SK-N-SH (cell line): ENCODE data around the gene EML2.

Source experiments
- EP300 ChIP-seq, 2 experiments: IDR thresholded peaks; 2 replicates each; pipeline versions ENCODE4 v1.4.0 to v1.6.1; 2012; ENCODE audit warnings: borderline replicate concordance in 1 of 2, low read depth in 1 of 2, low read length in 1 of 2
- EZH2phosphoT487 ChIP-seq: fragments of 200-600 bp; sonication (generic); IDR thresholded peaks from 2 replicates; pipeline ENCODE4 v1.6.1; 2017; ENCODE audit warnings: low read depth, mixed run types, mild to moderate bottlenecking, antibody characterized with exemption, moderate library complexity, borderline replicate concordance
- FOSL2 ChIP-seq: IDR thresholded peaks from 2 replicates; pipeline ENCODE4 v1.4.0; 2012; ENCODE audit warnings: low read depth, mild to moderate bottlenecking, moderate library complexity, borderline replicate concordance
- MXI1 ChIP-seq: IDR thresholded peaks from 2 replicates; pipeline ENCODE4 v1.6.1; 2012; ENCODE audit warnings: mild to moderate bottlenecking, low read depth, low read length, improper control_type of control experiment
- POLR2AphosphoS5 ChIP-seq: IDR thresholded peaks from 2 replicates; pipeline ENCODE4 v1.6.1; 2012; ENCODE audit warnings: low read depth, low read length
- RAD21 ChIP-seq: IDR thresholded peaks from 2 replicates; pipeline ENCODE4 v1.6.1; 2012; ENCODE audit warnings: mild to moderate bottlenecking, low read length
- RFX5 ChIP-seq: IDR thresholded peaks from 2 replicates; pipeline ENCODE4 v1.6.1; 2012; ENCODE audit warnings: mild to moderate bottlenecking, improper control_type of control experiment, low read length
- SIN3A ChIP-seq: IDR thresholded peaks from 2 replicates; pipeline ENCODE4 v1.6.1; 2012; ENCODE audit warnings: low read depth, mild to moderate bottlenecking, low read length, moderate library complexity, borderline replicate concordance
- SMC3 ChIP-seq: IDR thresholded peaks from 2 replicates; pipeline ENCODE4 v1.6.1; 2012; ENCODE audit warnings: low read depth, low read length, improper control_type of control experiment
- TF ChIP-seq, protein P1 (sequence below): fragments of 200-600 bp; sonication (generic); IDR thresholded peaks from 2 replicates; pipeline ENCODE4 v1.6.1; 2017; ENCODE audit warnings: antibody characterized with exemption, mild to moderate bottlenecking, moderate library complexity
- TF ChIP-seq, protein P2 (sequence below): IDR thresholded peaks from 2 replicates; pipeline ENCODE4; 2012
- TF ChIP-seq, protein P3 (sequence below): IDR thresholded peaks from 2 replicates; pipeline ENCODE4 v1.4.0; 2012; ENCODE audit warnings: low read depth
- TF ChIP-seq, protein P4 (sequence below): IDR thresholded peaks from 2 replicates; pipeline ENCODE4 v1.4.0; 2012; ENCODE audit warnings: low read depth, borderline replicate concordance
- TF ChIP-seq, protein P5 (sequence below): IDR thresholded peaks from 2 replicates; pipeline ENCODE4 v1.6.1; 2012; ENCODE audit warnings: mild to moderate bottlenecking, low read depth, low read length, moderate library complexity

DNA sequence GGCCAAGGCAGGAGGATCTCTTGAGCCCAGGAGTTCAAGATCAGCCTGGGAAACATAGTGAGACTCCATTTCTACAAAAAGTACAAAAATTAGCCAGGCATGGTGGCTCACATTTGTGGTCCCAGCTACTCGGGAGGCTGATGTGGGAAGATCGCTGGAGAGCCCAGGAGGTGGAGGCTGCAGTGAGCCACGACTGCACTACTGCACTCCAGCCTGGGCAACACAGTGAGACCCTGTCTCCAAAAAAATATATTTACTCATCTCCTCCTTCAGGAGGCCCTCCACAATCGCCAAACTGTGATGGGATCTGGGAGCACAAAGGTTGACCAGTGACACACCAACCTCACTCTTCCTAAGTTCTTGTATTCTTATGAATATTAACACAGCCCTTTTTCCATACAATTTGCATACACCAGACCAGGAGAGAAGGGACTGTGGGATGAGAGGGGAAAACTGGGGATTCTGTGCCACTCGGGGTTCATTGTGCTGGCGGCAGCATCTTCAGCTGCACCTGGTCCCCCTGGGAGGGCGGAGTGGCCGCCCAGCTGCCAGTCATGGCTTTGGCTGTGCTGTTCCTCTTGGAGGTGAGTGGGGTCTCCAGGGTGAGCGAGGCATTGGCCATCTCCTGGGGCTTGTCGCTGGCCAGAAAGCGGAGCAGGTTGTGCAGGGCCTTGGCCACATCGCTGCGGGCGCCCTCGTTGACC, 48.7 kb downstream of the EML2 start:
- TF ChIP-seq, protein P1, sequence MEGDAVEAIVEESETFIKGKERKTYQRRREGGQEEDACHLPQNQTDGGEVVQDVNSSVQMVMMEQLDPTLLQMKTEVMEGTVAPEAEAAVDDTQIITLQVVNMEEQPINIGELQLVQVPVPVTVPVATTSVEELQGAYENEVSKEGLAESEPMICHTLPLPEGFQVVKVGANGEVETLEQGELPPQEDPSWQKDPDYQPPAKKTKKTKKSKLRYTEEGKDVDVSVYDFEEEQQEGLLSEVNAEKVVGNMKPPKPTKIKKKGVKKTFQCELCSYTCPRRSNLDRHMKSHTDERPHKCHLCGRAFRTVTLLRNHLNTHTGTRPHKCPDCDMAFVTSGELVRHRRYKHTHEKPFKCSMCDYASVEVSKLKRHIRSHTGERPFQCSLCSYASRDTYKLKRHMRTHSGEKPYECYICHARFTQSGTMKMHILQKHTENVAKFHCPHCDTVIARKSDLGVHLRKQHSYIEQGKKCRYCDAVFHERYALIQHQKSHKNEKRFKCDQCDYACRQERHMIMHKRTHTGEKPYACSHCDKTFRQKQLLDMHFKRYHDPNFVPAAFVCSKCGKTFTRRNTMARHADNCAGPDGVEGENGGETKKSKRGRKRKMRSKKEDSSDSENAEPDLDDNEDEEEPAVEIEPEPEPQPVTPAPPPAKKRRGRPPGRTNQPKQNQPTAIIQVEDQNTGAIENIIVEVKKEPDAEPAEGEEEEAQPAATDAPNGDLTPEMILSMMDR: no peak
- TF ChIP-seq RFX5 (no peak), SMC3 (no peak), POLR2AphosphoS5 (no peak), MXI1 (no peak), RAD21 (no peak), EZH2phosphoT487 (no peak), FOSL2 (no peak), SIN3A (no peak), EP300 (IDR thresholded peaks at IDR 0.05; ENCODE audit: borderline replicate concordance in 1 of 2, low read depth in 1 of 2, low read length in 1 of 2) (no peak)
- TF ChIP-seq, protein P2, sequence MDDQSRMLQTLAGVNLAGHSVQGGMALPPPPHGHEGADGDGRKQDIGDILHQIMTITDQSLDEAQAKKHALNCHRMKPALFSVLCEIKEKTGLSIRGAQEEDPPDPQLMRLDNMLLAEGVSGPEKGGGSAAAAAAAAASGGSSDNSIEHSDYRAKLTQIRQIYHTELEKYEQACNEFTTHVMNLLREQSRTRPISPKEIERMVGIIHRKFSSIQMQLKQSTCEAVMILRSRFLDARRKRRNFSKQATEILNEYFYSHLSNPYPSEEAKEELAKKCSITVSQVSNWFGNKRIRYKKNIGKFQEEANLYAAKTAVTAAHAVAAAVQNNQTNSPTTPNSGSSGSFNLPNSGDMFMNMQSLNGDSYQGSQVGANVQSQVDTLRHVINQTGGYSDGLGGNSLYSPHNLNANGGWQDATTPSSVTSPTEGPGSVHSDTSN: no peak
- TF ChIP-seq, protein P3, sequence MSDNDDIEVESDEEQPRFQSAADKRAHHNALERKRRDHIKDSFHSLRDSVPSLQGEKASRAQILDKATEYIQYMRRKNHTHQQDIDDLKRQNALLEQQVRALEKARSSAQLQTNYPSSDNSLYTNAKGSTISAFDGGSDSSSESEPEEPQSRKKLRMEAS: no peak
- TF ChIP-seq, protein P4, sequence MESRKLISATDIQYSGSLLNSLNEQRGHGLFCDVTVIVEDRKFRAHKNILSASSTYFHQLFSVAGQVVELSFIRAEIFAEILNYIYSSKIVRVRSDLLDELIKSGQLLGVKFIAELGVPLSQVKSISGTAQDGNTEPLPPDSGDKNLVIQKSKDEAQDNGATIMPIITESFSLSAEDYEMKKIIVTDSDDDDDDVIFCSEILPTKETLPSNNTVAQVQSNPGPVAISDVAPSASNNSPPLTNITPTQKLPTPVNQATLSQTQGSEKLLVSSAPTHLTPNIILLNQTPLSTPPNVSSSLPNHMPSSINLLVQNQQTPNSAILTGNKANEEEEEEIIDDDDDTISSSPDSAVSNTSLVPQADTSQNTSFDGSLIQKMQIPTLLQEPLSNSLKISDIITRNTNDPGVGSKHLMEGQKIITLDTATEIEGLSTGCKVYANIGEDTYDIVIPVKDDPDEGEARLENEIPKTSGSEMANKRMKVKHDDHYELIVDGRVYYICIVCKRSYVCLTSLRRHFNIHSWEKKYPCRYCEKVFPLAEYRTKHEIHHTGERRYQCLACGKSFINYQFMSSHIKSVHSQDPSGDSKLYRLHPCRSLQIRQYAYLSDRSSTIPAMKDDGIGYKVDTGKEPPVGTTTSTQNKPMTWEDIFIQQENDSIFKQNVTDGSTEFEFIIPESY: no peak
- TF ChIP-seq, protein P5, sequence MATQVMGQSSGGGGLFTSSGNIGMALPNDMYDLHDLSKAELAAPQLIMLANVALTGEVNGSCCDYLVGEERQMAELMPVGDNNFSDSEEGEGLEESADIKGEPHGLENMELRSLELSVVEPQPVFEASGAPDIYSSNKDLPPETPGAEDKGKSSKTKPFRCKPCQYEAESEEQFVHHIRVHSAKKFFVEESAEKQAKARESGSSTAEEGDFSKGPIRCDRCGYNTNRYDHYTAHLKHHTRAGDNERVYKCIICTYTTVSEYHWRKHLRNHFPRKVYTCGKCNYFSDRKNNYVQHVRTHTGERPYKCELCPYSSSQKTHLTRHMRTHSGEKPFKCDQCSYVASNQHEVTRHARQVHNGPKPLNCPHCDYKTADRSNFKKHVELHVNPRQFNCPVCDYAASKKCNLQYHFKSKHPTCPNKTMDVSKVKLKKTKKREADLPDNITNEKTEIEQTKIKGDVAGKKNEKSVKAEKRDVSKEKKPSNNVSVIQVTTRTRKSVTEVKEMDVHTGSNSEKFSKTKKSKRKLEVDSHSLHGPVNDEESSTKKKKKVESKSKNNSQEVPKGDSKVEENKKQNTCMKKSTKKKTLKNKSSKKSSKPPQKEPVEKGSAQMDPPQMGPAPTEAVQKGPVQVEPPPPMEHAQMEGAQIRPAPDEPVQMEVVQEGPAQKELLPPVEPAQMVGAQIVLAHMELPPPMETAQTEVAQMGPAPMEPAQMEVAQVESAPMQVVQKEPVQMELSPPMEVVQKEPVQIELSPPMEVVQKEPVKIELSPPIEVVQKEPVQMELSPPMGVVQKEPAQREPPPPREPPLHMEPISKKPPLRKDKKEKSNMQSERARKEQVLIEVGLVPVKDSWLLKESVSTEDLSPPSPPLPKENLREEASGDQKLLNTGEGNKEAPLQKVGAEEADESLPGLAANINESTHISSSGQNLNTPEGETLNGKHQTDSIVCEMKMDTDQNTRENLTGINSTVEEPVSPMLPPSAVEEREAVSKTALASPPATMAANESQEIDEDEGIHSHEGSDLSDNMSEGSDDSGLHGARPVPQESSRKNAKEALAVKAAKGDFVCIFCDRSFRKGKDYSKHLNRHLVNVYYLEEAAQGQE: no peak
